HG02938 (cell line): ENCODE results near the gene UNC13B.

Experiments used
- ATAC-seq: cut with Tn5 transposase; IDR thresholded peaks from one replicate; pipeline ENCODE4 v1.9.1; 2021; ENCODE audit warnings: mild to moderate bottlenecking, moderate library complexity; ENCODE audit not compliant: unreplicated experiment

UNC13B gene

DNA sequence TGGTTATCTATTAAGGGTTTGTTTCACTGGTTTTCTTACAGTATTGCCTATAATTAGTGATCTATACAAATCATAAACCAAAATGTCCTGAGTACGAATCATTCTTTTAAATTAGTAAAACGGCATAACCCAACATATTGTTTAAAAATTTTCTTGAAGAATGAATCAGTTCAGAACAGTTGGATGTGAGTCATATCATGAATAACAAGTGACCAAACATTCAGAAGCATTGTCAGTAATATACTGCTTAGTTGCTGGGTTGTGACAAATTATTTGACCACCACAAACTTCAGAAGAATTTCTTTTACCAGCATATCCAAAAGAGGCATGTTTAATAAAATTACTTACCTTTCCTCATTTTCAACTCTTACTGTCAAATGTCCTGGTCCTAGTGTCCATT lies 111.2 kb downstream of the UNC13B start:
- no peak for ATAC-seq

- ATAC-seq = no peak
Observed at GRCh38 chr9:35273591-35273990, 111.8 kb downstream of the UNC13B start.

DNA sequence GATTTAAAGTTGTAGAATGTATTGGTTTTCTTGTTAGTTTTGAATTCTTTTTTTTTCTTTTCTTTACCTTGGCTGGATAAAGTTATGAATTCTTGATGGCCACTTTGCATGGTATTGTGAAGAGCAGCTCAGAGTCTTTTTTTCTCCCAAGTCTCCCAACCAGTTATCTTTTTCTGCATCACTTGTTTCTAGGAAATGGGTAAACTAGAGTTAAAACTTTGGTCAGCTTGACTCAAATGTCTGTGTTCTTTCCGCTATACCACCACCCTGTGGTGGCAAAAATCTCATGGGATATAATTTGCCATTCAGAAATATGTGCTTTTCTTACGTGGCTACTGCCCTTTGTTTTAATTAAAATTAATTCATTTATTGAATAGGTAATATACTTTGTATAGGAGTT lies 113.2 kb downstream of the UNC13B start:
- ATAC-seq = no peak

DNA sequence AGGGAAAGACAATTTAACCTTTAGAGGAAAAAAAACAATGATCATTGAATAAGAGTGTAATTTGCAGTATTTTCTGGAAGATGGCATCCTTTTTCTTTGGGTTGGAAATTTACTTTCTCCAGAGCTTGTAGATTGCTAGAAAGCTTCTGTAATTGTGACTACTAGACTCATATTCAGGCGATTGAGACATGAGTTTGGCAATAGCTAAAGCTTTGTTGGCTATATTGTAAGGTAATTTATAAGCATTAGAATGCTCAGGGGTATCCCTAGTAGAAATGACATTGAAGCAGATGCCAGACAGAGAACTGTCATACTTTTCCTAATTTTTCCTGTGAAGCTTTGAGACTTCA lies 115.3 kb downstream of the UNC13B start:
- no peak for ATAC-seq

GRCh38 chr9:35277628-35278359 lies 116.0 kb downstream of the UNC13B start:
- ATAC-seq = no peak

GRCh38 chr9:35279946-35280345 lies 118.1 kb downstream of the UNC13B start:
- no peak for ATAC-seq

GRCh38 chr9:35280399-35280798 lies 118.6 kb downstream of the UNC13B start:
- ATAC-seq = no peak

- ATAC-seq = no peak
Observed at GRCh38 chr9:35285731-35286130, 123.9 kb downstream of the UNC13B start.

GRCh38 chr9:35286381-35286780 lies 124.6 kb downstream of the UNC13B start:
- no peak for ATAC-seq

DNA sequence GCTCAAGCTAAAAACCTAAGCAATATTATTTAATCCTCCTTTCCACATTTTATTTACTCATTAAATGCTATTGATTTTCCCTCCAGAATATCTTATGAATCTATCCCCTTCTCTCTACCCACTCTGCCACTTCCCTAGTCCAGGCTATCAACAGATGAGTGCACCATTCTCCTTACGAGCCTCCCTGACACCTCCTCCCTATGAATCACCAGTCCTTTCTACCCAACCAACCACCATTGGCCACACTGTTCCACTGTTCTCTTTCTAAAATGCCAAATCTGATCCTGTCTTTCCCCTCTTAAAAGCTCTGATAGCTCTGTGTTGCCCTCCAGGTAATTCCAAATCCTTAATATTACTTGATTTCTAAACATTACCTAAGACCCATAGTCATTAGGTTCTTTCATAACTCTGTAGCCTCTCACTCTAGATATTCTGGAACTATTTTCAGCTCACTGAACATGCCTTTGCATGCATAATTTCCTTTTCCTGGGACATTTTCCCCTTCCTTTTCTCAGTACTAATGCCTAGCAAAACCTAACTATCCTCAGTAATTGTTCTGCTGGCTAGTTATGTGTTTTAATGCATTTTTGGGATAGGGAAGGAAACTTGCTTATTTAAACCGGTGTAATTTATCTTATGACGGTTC lies 126.3 kb downstream of the UNC13B start:
- no peak for ATAC-seq

- no peak for ATAC-seq
Observed at GRCh38 chr9:35288778-35289177, 127.0 kb downstream of the UNC13B start.

DNA sequence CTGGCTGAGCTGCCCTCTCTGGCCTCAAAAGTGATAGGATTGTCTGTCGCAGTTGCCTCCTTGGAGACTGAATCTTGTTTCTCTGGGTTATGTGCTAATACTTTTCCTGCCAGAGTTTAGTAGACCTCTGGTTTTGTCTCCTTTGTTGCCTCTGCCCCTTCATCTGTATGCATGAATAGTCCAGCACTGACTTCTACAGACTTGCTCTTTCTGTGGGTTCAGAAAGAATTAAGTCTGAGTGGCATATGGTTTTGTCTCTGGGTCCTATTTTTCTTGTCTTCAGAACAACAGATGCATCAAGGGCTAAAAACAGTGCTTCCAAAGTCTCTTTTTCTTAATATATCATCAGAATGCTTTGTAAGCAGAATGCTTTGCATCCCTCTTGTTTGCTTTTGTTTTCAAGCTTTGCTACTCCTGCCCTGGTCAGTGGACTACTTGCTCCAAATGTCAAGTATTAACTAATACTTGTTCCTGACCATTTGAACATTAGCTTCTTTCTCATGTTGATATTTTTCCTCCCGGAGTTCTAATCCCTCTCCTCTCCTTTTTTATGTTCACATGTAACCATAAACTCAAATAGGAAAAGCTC lies 131.7 kb downstream of the UNC13B start:
- ATAC-seq = no peak

DNA sequence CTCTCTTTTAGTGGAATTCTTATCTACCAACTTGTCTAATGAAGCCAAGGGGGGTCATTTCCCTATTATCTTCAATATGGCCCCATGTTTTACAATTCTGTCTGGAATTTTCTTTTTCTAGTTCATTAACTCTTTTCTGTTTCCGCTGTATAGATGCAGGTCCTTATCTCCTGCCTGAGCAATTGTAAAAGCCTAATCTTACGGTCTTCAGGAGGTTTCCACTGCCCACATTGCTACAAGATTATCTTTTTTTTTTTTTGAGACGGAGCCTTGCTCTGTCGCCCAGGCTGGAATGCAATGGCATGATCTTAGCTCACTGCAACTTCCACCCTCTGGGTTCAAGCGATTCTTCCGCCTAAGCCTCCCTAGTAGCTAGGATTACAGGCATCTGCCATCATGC lies 132.3 kb downstream of the UNC13B start:
- no peak for ATAC-seq

DNA sequence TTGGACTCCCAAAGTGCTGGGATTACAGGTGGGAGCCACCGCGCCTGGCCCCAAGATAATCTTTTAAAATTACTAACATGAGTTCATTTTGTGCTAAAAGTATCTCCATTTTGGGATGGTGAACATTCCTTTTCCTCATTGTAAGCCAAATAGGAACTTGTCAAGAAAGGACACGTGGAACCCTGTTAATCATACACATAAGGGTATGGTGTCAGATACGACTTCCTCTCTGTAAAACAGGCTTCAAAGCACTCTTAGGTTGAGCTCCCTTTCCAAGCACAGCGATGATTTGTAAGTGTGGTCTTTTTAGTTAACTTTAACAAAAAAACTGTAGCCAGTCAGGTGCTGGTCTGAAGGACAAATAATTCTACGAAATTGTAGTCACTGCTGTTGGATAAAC lies 132.7 kb downstream of the UNC13B start:
- no peak for ATAC-seq

GRCh38 chr9:35295369-35296036 lies 133.7 kb downstream of the UNC13B start:
- no peak for ATAC-seq

DNA sequence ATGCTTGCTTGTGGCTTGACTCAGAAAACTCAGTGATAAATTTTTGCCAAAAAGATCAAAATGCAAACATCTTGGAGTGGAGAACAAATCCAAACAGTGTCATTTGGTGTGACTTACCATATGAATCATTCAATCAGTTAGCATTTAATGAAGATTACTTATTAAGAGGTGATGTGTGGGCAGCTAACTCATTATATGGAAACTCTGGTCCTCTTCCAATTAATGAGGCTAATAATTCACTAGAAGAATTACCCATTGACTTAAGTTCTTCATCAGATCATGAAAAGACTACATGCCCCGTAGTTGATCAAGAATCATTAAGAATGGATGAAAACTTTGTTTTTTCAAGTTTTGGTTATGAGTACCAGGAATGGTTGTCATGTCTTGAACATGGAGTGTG lies 141.8 kb downstream of the UNC13B start:
- ATAC-seq = no peak

GRCh38 chr9:35306283-35306682 lies 144.5 kb downstream of the UNC13B start:
- no peak for ATAC-seq

GRCh38 chr9:35308316-35308715 lies 146.5 kb downstream of the UNC13B start:
- ATAC-seq = no peak

- no peak for ATAC-seq
Observed at GRCh38 chr9:35311891-35312639, 150.3 kb downstream of the UNC13B start.

DNA sequence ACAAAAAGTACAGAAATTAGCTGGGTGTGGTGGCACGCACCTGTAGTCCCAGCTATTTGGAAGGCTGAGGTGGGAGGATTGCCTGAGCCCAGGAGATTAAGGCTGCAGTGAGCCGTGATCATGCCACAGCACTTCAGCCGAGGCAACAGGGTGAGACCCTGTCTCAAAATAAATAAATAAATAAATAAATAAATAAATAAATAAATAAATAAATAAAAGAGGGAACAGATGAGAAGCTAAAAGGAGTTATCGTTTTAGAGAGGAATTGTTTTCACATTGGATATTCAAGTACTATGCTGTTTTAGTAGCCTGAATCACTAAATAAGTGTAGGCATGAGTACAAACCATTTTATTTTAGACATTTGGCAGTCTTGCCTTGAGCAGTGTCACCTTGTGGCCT lies 151.7 kb downstream of the UNC13B start:
- ATAC-seq = no peak

DNA sequence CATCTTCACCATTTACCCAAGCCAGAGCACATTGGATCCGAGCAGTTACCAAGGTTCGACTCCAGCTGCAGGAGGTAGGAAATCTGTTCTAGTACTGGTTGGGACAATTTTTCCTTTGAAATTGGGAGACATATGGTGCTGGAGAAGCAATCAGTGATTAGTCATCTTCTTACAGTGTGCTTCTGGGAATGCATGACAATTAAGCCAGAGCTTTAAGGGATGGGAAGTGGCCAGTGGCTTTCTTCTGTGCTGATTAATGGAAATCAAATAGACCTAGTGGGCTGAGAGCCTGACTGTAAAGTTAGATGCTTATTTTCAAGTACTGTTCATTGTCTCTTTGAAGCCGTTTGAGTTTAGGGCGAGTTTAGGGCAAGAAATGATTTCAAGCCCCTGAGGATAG lies 152.1 kb downstream of the UNC13B start:
- ATAC-seq = no peak
